WTC11 (cell line): ENCODE measurements around the gene L3HYPDH.

Source experiments
- CBFB ChIP-seq: sonication (generic); formaldehyde crosslinking; IDR thresholded peaks from 2 replicates; pipeline ENCODE4 v1.8.1; 2022; ENCODE audit warnings: mild to moderate bottlenecking, low read depth, missing genetic modification reagents
- ETV6 ChIP-seq: sonication (generic); formaldehyde crosslinking; IDR thresholded peaks from 2 replicates; pipeline ENCODE4 v1.8.1; 2022; ENCODE audit warnings: mild to moderate bottlenecking, missing genetic modification reagents
- NR2C2 ChIP-seq: sonication (generic); formaldehyde crosslinking; IDR thresholded peaks from 2 replicates; pipeline ENCODE4 v1.8.0; 2022; ENCODE audit warnings: mild to moderate bottlenecking, missing genetic modification reagents
- NR3C1 ChIP-seq: sonication (generic); formaldehyde crosslinking; conservative IDR thresholded peaks from 2 replicates; pipeline ENCODE4 v1.8.1; 2023; ENCODE audit warnings: low read depth, mild to moderate bottlenecking, missing genetic modification reagents
- SP1 ChIP-seq: sonication (generic); formaldehyde crosslinking; conservative IDR thresholded peaks from 2 replicates; pipeline ENCODE4 v1.8.1; 2022; ENCODE audit warnings: missing genetic modification reagents
- TEAD4 ChIP-seq: sonication (generic); formaldehyde crosslinking; IDR thresholded peaks from 2 replicates; pipeline ENCODE4 v1.8.0; 2022; ENCODE audit warnings: mild to moderate bottlenecking, missing genetic modification reagents
- ZNF121 ChIP-seq: sonication (generic); formaldehyde crosslinking; IDR thresholded peaks from 2 replicates; pipeline ENCODE4 v1.8.0; 2023; ENCODE audit warnings: missing genetic modification reagents
- ZNF423 ChIP-seq: fragments of 250-450 bp; sonication (Bioruptor Pico); IDR thresholded peaks from 2 replicates; pipeline ENCODE4 v2.1.2; 2022; ENCODE audit warnings: mild to moderate bottlenecking, moderate library complexity
- TF ChIP-seq, protein P1 (sequence below): fragments of 200-600 bp; IDR thresholded peaks from 2 replicates; pipeline ENCODE4 v1.8.0; 2022; ENCODE audit warnings: antibody characterized with exemption
- TF ChIP-seq, protein P2 (sequence below): fragments of 250-450 bp; sonication (Bioruptor Pico); IDR thresholded peaks from 2 replicates; pipeline ENCODE4 v1.9.0; 2021; ENCODE audit warnings: mild to moderate bottlenecking
- TF ChIP-seq, protein P3 (sequence below): sonication (generic); formaldehyde crosslinking; IDR thresholded peaks from 2 replicates; pipeline ENCODE4 v1.8.0; 2022; ENCODE audit warnings: mild to moderate bottlenecking, missing genetic modification reagents
- TF ChIP-seq, protein P4 (sequence below): sonication (generic); formaldehyde crosslinking; IDR thresholded peaks from 2 replicates; pipeline ENCODE4 v1.8.1; 2023; ENCODE audit warnings: mild to moderate bottlenecking, missing genetic modification reagents, moderate library complexity

DNA sequence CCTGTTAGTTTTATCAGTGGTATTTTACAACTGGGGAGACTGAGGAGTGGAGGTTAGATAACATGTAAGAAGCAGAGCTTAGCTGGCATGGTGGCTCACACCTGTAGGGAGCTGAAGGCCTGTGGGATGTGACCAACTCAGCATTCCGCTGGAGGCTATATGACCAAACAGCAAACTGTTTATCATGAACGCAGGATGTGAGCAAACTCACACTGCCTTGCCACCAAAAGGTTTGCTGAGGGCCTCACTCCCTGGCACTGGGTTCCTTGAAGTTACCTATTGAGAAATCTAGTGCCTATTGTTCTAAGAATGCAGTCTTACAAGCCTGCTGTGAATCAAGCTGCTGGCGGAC lies 23.5 kb upstream of the L3HYPDH start:
- no peak for TF ChIP-seq ETV6 (CRISPR knock-in tag)
- TF ChIP-seq, protein P1, sequence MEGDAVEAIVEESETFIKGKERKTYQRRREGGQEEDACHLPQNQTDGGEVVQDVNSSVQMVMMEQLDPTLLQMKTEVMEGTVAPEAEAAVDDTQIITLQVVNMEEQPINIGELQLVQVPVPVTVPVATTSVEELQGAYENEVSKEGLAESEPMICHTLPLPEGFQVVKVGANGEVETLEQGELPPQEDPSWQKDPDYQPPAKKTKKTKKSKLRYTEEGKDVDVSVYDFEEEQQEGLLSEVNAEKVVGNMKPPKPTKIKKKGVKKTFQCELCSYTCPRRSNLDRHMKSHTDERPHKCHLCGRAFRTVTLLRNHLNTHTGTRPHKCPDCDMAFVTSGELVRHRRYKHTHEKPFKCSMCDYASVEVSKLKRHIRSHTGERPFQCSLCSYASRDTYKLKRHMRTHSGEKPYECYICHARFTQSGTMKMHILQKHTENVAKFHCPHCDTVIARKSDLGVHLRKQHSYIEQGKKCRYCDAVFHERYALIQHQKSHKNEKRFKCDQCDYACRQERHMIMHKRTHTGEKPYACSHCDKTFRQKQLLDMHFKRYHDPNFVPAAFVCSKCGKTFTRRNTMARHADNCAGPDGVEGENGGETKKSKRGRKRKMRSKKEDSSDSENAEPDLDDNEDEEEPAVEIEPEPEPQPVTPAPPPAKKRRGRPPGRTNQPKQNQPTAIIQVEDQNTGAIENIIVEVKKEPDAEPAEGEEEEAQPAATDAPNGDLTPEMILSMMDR = no peak
- TF ChIP-seq TEAD4 (CRISPR knock-in tag) = no peak
- TF ChIP-seq, protein P2, sequence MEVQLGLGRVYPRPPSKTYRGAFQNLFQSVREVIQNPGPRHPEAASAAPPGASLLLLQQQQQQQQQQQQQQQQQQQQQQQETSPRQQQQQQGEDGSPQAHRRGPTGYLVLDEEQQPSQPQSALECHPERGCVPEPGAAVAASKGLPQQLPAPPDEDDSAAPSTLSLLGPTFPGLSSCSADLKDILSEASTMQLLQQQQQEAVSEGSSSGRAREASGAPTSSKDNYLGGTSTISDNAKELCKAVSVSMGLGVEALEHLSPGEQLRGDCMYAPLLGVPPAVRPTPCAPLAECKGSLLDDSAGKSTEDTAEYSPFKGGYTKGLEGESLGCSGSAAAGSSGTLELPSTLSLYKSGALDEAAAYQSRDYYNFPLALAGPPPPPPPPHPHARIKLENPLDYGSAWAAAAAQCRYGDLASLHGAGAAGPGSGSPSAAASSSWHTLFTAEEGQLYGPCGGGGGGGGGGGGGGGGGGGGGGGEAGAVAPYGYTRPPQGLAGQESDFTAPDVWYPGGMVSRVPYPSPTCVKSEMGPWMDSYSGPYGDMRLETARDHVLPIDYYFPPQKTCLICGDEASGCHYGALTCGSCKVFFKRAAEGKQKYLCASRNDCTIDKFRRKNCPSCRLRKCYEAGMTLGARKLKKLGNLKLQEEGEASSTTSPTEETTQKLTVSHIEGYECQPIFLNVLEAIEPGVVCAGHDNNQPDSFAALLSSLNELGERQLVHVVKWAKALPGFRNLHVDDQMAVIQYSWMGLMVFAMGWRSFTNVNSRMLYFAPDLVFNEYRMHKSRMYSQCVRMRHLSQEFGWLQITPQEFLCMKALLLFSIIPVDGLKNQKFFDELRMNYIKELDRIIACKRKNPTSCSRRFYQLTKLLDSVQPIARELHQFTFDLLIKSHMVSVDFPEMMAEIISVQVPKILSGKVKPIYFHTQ = no peak
- TF ChIP-seq, protein P3, sequence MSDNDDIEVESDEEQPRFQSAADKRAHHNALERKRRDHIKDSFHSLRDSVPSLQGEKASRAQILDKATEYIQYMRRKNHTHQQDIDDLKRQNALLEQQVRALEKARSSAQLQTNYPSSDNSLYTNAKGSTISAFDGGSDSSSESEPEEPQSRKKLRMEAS (CRISPR knock-in tag) = no peak
- TF ChIP-seq ZNF423 = no peak
- no peak for TF ChIP-seq CBFB (CRISPR knock-in tag)
- no peak for TF ChIP-seq SP1
- TF ChIP-seq, protein P4, sequence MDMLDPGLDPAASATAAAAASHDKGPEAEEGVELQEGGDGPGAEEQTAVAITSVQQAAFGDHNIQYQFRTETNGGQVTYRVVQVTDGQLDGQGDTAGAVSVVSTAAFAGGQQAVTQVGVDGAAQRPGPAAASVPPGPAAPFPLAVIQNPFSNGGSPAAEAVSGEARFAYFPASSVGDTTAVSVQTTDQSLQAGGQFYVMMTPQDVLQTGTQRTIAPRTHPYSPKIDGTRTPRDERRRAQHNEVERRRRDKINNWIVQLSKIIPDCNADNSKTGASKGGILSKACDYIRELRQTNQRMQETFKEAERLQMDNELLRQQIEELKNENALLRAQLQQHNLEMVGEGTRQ (CRISPR knock-in tag) = no peak
- TF ChIP-seq NR2C2 (CRISPR knock-in tag) = no peak
- TF ChIP-seq NR3C1 = no peak
- TF ChIP-seq ZNF121 = no peak
